ENCODE results near the gene LCE3A. TPM values are rescaled to one million over a fixed set of nuclear protein-coding genes. Genes with fewer than 3 reads are reported as not detected.

The LCE3A gene
- total and polyA plus RNA-seq, 10 of the 15 experiments (the other 5 are each of a cell fraction or from before 2014, with no cell fraction given): not detected

- TF ChIP-seq ZNF687 (IDR thresholded peaks at IDR 0.05) (no peak), ATF2 (IDR thresholded peaks at IDR 0.05; ENCODE audit: low read length) (no peak), HDAC2 (IDR thresholded peaks at IDR 0.05) (no peak), ZNF384 (IDR thresholded peaks at IDR 0.05; ENCODE audit: borderline replicate concordance, low read depth, low read length) (no peak), NBN (IDR thresholded peaks at IDR 0.05) (no peak), NKRF (conservative IDR thresholded peaks at IDR 0.05) (no peak), ETV6 (conservative IDR thresholded peaks at IDR 0.05 in 1 of 2, IDR thresholded peaks at IDR 0.05 in 1 of 2; ENCODE audit: borderline replicate concordance in 1 of 2, low read depth in 1 of 2) (no peak)
These were observed 33.6 kb upstream of the LCE3A start (continued) for GRCh38 chr1:152656459-152656858.
